ENCODE results near the gene CCDC201. TPM values are rescaled to one million over a fixed set of nuclear protein-coding genes. Genes with fewer than 3 reads are reported as not detected.

The CCDC201 gene
- polyA plus RNA-seq, 3 donors: not detected

DNA sequence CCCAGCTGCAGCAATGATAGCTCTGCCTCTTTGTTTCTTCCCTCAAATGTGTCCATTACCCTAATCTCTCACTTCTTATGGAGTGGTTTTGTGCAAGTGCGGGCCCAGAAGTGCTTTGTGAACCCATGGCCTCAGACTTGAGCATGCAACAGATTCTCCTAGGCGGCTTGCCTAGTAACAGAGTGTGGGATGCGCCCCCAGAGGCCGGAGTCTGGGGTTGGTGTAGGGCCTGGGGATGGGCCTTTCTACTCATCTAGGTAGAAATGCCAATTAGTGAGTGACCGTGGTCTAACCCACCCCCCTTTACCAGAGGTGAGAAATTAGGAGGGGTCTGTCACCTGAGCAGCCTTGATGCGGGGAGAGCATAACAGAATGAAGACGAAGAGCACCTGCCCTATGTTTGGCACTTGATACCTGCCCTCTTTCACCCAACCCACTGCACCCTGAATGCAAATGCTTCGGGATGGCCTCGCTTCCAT is 8.4 kb upstream of the CCDC201 start:
- Mint-ChIP-seq H3K27ac (no peak overlapping the region), H3K36me3 (no peaks in the 10 kb centered on the region), H3K4me3 (no peak overlapping the region), H3K9me3 (peaks cover 0 to 17% (median 2%) of the 10 kb centered on the region in 7 donors), H3K4me1 (no peaks in the 10 kb centered on the region), H3K27me3 (ENCODE audit: low read depth in 3 of 3) (peaks cover 4 to 17% (median 12%) of the 10 kb centered on the region in 3 donors)
- Histone ChIP-seq H3K4me2 (replicated peaks; ENCODE audit: extremely low read depth, low read length, poor library complexity, severe bottlenecking) (no peak overlapping the region), H3K36me3 (replicated peaks in 1 of 2; ENCODE audit: control insufficient read depth in 1 of 2, insufficient read depth in 2 of 2, low read length in 2 of 2) (no peaks in the 10 kb centered on the region), H3K9me3 (replicated peaks in 1 of 2; ENCODE audit: control insufficient read depth in 1 of 2, insufficient read depth in 1 of 2, low read length in 2 of 2) (peaks cover 0 to 6% of the 10 kb centered on the region in 2 donors), H3K4me1 (ENCODE audit: control insufficient read depth in 1 of 2, insufficient read depth in 2 of 2, low read length in 2 of 2) (no peaks in the 10 kb centered on the region), H3K4me3 (replicated peaks in 1 of 3; ENCODE audit: low read depth in 2 of 3, low read length in 3 of 3) (no peak overlapping the region), H3K79me2 (ENCODE audit: insufficient read depth, low read length) (no peaks in the 10 kb centered on the region), H3K27ac (ENCODE audit: low read depth in 1 of 2, low read length in 2 of 2) (no peak overlapping the region), H4K20me1 (ENCODE audit: insufficient read depth, low read length) (no peaks in the 10 kb centered on the region), H3K9ac (ENCODE audit: insufficient read depth, low read length, poor library complexity, severe bottlenecking) (no peak overlapping the region), H3K27me3 (ENCODE audit: control insufficient read depth in 2 of 2, insufficient read depth in 2 of 2, low read length in 2 of 2) (peaks cover 0 to 5% of the 10 kb centered on the region in 2 donors), H2AFZ (ENCODE audit: insufficient read depth, low read depth, low read length, poor library complexity, severe bottlenecking) (no peak overlapping the region)
- 87% methylated on average over 4 of the region's 9 CpGs for WGBS (ENCODE audit: insufficient coverage)
- no peak for DNase-seq
- TF ChIP-seq, protein P1, sequence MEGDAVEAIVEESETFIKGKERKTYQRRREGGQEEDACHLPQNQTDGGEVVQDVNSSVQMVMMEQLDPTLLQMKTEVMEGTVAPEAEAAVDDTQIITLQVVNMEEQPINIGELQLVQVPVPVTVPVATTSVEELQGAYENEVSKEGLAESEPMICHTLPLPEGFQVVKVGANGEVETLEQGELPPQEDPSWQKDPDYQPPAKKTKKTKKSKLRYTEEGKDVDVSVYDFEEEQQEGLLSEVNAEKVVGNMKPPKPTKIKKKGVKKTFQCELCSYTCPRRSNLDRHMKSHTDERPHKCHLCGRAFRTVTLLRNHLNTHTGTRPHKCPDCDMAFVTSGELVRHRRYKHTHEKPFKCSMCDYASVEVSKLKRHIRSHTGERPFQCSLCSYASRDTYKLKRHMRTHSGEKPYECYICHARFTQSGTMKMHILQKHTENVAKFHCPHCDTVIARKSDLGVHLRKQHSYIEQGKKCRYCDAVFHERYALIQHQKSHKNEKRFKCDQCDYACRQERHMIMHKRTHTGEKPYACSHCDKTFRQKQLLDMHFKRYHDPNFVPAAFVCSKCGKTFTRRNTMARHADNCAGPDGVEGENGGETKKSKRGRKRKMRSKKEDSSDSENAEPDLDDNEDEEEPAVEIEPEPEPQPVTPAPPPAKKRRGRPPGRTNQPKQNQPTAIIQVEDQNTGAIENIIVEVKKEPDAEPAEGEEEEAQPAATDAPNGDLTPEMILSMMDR (IDR thresholded peaks at IDR 0.05): no peak
- intact Hi-C loops (cut with micrococcal nuclease): no loop called here

GRCh38 chr7:45880433-45880860 is 7.6 kb upstream of the CCDC201 start:
- Histone ChIP-seq H3K4me3 (replicated peaks in 1 of 3; ENCODE audit: low read depth in 2 of 3, low read length in 3 of 3) (no peak overlapping the region), H3K4me1 (ENCODE audit: control insufficient read depth in 1 of 2, insufficient read depth in 2 of 2, low read length in 2 of 2) (no peaks in the 10 kb centered on the region), H3K4me2 (replicated peaks; ENCODE audit: extremely low read depth, low read length, poor library complexity, severe bottlenecking) (no peak overlapping the region), H3K9ac (ENCODE audit: insufficient read depth, low read length, poor library complexity, severe bottlenecking) (no peak overlapping the region), H2AFZ (ENCODE audit: insufficient read depth, low read depth, low read length, poor library complexity, severe bottlenecking) (no peak overlapping the region), H3K27ac (ENCODE audit: low read depth in 1 of 2, low read length in 2 of 2) (no peak overlapping the region), H3K79me2 (ENCODE audit: insufficient read depth, low read length) (no peaks in the 10 kb centered on the region), H3K9me3 (replicated peaks in 1 of 2; ENCODE audit: control insufficient read depth in 1 of 2, insufficient read depth in 1 of 2, low read length in 2 of 2) (peaks cover 0 to 6% of the 10 kb centered on the region in 2 donors), H3K36me3 (replicated peaks in 1 of 2; ENCODE audit: control insufficient read depth in 1 of 2, insufficient read depth in 2 of 2, low read length in 2 of 2) (no peaks in the 10 kb centered on the region), H4K20me1 (ENCODE audit: insufficient read depth, low read length) (no peaks in the 10 kb centered on the region), H3K27me3 (ENCODE audit: control insufficient read depth in 2 of 2, insufficient read depth in 2 of 2, low read length in 2 of 2) (no peaks in the 10 kb centered on the region)
- Mint-ChIP-seq H3K4me1 (no peaks in the 10 kb centered on the region), H3K27me3 (ENCODE audit: low read depth in 3 of 3) (peaks cover 3 to 12% (median 9%) of the 10 kb centered on the region in 3 donors), H3K27ac (no peak overlapping the region), H3K36me3 (no peaks in the 10 kb centered on the region), H3K4me3 (no peak overlapping the region), H3K9me3 (peaks cover 0 to 18% (median 4%) of the 10 kb centered on the region in 7 donors)
- TF ChIP-seq, protein P1 (IDR thresholded peaks at IDR 0.05): no peak
- WGBS (ENCODE audit: insufficient coverage): 97% methylated on average over 5 of the region's 7 CpGs
- no peak for DNase-seq
- intact Hi-C loops (cut with micrococcal nuclease): no loop called here
